Stimulated activated CD4-positive, alpha-beta T cell treated with anti-CD3 and anti-CD28 coated beads, Interleukin-4, amount 100 ng/mL, for 24 hours (primary cell): ENCODE measurements around the gene RASGRP2.

Experiments used
- DNase-seq: peaks from one replicate; pipeline ENCODE4 v3.0.0-alpha.2; 2020

Gene RASGRP2

DNA sequence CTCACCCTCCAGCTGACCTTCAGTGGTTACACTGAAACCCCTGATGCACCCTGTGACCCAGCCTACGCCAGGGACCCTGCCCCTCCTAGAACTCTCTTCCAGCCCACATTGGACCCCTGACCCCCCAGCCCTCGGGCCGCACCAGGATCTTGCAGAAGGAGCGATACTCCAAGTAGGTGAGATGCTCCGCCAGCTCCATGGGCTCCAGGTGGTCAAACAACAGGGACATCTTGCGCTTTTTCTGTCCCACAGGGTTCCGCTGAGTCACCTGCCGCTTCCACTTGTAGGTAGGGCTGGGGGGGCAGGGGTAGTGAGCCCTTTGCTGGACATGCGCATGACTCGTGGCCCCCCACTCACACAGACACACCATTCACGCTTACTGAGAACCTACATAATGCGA is 4.1 kb downstream of the RASGRP2 start:
- no peak for DNase-seq

DNA sequence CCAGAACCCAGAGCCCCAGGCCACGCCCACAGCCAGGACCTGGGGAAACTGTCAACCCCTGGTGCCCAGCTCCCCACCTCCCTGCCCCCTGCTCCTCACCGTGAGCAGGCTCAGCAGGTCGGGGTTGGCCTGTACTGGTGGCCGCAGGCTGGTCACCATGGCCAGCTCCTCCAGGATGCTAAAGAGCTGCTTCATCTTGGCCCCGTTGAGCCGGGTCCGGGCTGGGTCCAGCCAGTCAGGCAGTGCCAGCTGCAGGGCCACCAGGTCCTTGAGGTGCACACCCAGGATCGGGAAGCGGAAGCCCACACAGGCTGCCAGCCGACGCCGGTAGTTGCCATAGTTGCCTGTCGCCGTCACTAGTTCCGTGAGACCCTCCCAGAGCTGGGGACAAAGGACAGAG is 7.3 kb downstream of the RASGRP2 start:
- DNase-seq = no peak

DNA sequence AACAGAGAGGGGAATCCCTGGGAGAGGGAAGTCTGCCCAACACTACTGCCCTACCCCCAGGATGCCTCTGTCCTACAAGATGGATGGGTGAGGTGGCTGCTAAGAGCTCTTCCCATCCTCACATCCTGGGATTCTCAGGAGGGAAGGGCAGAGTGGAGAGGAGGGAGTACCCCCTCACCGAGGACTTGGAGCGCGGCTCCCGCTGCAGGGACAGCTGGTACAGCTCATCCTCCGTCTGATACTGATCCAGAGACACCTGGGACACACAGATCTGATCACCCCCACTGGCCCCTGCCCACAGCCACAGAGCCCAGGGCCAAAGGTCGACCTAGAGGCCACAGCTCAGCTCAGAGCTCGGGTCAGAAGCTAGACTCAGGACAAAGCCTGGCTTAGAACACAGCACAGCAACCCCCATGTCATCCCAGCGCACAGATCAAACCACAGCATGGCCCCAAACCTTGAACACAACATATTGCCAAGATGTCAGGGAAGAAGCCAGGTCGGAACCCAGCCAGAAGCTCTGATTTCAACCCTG is 8.2 kb downstream of the RASGRP2 start:
- DNase-seq = no peak

GRCh38 chr11:64734811-64735724 is 8.9 kb downstream of the RASGRP2 start:
- no peak for DNase-seq

- DNase-seq = no peak
Observed at GRCh38 chr11:64731601-64732000, 12.3 kb downstream of the RASGRP2 start.

- DNase-seq = no peak
Observed at GRCh38 chr11:64729851-64730382, 14.0 kb downstream of the RASGRP2 start.

- DNase-seq = no peak
Observed at GRCh38 chr11:64728757-64729365, 15.1 kb downstream of the RASGRP2 start.

DNA sequence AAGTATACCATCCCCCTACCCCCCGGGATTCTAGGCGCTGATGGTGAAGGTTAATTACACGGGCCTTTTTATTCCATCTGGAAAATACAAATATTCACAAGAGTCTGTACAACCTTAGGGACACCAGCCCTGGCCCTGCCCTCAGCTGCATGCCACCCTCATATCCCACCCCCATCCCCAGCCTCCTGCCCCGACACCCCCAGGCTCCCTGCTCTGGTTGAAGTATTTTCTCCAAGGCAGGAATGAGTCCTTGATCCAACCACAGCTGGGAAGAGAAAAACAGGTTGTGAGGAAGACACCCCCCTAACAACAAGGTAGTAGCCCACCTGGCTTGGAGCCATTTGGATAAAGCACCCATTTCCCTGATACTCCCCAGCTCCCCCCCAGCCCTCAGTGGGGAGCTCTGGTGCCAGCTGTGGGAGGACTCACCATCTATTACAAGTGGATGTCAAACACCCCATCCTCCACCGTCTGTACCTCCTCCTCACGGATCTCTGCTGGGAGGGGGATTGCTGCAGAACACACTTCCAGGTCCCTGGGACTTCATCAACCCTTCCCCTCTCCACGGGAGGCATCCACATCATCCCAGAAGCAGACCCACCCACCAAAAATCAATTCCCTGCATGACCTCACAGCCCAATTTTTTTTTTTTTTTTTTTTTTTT is 16.9 kb downstream of the RASGRP2 start:
- DNase-seq = no peak

GRCh38 chr11:64726211-64726641 is 17.7 kb downstream of the RASGRP2 start:
- no peak for DNase-seq

- no peak for DNase-seq
Observed at GRCh38 chr11:64724863-64725532, 18.9 kb downstream of the RASGRP2 start.

- DNase-seq = no peak
Observed at GRCh38 chr11:64723907-64724862, 19.8 kb downstream of the RASGRP2 start.

DNA sequence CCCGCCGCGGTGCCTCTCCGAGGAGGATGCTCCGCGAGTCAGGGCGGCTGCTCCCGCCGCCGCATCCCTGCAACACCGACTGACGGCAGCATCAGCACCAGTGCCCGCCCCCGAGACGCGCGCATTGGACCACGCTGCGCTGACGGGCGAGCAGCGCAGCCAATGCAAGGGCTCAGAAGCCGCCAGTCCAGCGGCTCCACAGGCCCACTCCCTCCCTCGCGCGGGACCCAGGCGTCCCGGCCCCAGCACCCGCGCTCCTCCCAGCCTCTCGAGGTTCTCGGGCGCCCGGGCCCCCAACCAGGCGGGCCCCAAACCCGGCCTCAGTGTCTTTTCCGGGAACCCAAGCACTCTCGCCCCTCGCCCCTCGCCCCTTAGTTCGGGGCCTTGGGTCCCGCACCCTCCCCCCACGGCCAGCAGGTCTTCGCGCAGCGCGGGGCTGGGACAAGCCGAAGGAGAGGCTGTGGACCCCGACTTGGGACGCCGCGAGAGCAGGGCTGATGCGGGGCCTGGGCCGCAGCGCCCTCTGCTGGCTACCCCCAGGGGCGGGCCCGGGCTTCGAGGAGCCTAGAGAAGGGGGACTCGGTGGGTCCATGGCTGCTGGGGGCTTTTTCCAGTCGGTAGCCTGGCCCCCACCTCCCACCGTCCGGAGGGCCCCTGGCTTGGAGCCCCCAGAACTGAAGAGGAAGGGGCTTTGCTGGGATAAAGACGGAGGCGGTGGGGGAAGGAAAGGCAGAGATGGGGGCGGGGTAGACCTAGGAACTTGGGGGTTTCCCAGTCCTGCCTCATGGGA is 20.6 kb downstream of the RASGRP2 start, which contains the start of gene NRXN2:
Gene NRXN2, minus strand, starts transcription at position 81 of the 790 bp plus-strand sequence. CDS start 9,498 bp downstream, outside the sequence.
- DNase-seq = peak; percentile 88

DNA sequence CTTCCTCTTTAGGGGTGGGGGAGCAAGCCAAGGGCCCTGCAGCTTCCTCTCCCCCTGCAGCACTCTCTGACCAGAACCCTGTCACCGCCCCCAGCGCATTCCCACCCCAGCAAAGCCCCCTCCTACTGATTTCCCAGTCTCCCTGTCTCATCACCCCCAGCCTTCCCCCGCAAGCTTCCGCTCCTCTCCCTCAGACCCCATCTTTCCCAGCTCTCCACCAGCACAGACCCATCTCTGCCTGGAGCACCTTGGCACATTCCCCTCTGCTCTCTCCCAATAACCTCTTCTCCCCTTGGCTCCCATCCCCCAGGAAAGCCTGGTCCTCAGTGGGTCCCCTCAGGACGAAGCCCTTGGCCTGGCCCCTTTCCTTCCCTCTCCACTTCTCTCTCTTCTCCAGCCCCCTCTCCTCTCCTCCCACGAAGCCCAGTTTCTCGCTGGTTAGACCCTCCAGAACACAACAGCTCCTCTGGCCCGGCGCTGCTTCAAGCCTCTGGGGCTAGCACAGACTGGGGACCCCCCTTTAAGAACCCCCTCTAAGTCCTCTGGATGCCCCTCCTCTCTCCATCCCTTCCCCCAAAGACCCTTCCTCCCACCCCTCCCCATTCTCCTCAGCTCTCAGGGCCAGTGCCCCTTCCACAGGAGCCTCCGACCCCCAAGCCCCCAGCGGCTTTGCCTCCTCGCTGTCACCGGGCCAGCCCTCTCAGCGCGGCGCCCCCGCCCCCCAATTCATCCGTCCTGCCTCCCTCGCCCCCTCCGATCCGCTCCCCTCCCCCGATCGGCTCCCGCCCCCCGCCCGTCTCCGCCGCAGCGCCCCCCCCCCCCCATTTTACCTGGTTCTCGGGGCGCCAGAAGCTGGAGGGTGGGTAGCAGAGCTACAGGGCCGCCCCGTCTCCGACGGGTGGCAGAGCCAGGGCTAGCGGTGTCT is 21.5 kb downstream of the RASGRP2 start:
- DNase-seq = no peak

DNA sequence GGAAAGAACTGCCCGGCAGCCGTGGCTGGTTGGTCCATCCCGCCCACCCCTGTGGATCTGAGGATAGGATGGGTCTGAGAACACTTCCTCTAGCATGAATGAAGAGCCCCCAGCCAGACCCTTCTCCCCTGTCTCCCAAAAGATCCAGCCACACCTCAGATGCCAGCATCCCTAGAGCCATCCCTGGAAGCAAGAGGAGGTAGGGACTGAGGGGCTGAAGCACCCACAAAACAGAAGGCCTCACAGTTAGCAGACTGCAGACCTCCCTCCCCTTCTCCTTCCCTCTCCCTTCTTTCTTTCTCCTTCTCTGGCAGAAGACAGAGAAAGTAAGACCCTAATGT is 22.6 kb downstream of the RASGRP2 start:
- no peak for DNase-seq

DNA sequence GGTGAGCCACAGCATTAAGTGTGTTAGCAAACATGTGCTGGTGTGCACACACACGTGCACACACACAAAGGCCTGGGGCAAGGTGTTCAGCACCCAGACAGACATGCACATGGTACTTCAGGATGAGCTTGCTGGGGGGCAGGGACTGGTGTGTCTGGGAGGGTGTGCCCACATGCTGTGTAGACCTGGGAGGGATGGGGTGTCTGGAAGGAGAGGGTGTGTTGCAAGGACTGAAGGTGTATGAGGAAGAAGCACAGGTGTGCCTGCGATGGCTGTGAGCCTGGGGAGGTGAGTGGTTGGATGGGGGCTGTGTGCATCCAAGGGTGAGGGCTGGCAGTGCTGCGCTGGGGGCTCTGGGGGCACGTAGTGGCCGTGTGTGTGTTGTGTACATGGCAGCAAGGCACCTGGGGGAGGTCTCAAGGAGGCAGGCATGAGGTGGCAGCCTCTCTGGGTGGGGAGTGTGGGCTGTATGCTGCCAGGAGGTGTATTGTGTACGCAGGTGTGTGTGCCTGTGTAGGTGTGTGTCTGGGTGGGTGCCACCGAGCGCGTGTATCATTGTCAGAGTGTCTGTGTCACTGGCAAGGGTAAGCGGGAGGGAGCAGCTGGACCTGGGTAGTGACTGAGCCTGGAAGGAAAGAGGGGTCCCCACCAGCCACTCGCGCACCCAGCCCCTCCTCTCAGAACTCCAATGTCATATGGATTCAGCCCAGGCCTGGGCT is 23.1 kb downstream of the RASGRP2 start:
- no peak for DNase-seq

DNA sequence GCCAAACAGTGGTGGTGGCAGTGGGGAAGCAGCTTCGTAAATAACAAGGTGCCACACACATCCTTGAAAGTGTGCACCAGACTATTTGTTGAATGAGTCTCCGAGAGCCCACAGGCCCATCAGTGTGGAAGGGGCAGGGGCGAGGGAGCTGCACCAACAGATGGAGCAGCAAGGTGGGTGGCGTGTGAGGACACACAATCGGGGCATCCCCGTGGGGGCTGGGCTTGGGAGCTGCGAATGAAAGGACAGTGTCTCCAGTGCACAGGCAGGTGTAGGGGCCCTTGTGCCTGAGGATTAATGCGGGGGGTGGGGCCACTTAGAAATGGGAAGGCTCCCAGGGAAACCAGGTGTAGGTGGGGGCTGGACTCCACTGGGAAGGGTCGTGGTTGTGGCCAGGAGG is 23.8 kb downstream of the RASGRP2 start:
- no peak for DNase-seq

- no peak for DNase-seq
Observed at GRCh38 chr11:64719406-64719805, 24.5 kb downstream of the RASGRP2 start.

- no peak for DNase-seq
Observed at GRCh38 chr11:64718780-64719124, 25.2 kb downstream of the RASGRP2 start.
